22Rv1 (cell line): ENCODE data around the gene SH3BP5.

ENCODE experiments used
- H3K27ac ChIP-seq: fragments of 450-650 bp; 2 replicates; pipeline ENCODE4 v1.5.1; 2017
- ZFX ChIP-seq: fragments of 450-650 bp; IDR thresholded peaks from 2 replicates; pipeline ENCODE4 v1.6.1; 2017; ENCODE audit warnings: antibody characterized with exemption, borderline replicate concordance
- TF ChIP-seq, protein P1 (sequence below): fragments of 450-650 bp; IDR thresholded peaks from 2 replicates; pipeline ENCODE4 v1.5.1; 2017; ENCODE audit warnings: mild to moderate bottlenecking

SH3BP5 gene

DNA sequence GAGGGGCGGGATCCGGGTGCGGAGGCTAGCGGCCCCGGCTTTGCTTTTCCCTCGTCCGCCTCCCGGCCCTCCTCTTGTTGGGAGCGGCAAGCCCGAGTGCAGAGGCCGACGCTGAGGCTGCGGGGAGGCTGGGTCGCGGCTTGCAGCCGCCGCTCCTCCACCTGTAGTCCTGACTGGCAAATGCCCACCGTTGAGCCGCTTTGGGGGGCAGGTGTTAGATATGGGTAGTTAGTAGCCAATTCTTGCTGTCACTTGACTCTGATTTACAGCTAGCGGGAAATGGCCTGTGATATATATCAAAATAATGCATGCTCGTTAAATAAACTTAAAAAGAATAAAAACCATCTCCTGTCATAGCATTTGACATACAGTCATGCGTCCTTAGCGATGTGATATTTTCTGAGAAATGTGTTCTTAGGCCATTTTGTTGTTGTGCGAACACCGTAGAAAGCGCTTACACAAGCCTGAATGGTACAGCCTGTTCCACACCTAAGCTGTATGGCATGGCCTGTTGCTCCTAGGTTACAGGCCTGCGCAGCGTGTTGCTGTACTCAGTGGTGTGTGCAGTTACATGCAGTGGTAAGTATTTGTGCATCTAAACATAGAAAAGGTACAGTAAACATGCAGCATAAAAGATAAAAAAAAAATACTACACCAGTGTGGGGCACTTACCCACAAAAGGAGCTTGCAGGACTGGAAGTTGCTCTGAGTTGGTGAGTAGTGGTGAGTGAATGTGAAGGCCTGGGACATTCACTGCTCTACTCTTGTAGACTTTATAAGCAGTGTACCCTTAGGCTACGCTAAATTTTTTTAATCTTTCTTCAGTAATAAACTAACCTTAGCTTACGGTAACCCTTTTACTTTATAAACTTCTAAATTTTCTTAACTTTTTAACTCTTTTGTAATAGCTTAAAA is 125.5 kb downstream of the SH3BP5 start:
- TF ChIP-seq, protein P1, sequence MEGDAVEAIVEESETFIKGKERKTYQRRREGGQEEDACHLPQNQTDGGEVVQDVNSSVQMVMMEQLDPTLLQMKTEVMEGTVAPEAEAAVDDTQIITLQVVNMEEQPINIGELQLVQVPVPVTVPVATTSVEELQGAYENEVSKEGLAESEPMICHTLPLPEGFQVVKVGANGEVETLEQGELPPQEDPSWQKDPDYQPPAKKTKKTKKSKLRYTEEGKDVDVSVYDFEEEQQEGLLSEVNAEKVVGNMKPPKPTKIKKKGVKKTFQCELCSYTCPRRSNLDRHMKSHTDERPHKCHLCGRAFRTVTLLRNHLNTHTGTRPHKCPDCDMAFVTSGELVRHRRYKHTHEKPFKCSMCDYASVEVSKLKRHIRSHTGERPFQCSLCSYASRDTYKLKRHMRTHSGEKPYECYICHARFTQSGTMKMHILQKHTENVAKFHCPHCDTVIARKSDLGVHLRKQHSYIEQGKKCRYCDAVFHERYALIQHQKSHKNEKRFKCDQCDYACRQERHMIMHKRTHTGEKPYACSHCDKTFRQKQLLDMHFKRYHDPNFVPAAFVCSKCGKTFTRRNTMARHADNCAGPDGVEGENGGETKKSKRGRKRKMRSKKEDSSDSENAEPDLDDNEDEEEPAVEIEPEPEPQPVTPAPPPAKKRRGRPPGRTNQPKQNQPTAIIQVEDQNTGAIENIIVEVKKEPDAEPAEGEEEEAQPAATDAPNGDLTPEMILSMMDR: no peak
- no peak for TF ChIP-seq ZFX
- H3K27ac ChIP-seq: peak overlapping the region; percentile 84

DNA sequence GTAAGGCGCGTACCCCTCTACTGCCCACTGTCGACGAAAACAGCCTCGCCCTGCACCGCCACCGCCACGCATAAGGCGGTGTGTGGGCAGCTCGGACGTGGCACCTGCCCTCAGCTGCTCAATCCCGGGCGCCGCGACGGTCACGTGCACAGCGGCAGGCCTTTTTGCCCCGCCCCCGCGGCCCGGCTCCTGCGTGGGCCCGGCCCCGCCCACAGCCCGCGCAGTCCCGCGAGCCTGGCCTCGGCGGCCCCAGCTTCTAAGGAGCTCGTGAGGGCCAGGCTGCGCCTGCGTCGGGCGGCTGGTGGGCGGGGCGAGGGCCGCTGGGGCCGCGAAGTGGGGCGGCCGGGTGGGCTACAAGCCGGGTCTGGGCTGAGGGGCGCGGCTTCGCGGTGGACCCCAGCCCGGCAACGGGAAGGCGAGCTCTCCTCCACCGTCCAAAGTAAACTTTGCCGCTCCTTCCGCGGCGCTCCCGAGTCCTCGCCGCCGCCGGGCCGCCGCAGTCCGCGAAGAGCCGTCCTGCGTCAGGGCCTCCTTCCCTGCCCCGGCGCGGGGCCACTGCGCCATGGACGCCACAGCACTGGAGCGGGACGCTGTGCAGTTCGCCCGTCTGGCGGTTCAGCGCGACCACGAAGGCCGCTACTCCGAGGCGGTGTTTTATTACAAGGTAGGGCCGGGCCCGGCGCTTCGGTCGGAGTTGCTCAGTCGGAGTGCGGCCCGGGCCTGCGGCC is 126.3 kb downstream of the SH3BP5 start, which contains the start of gene CAPN7:
Gene CAPN7 (plus strand): TSS at position 313 of the 728 bp plus-strand sequence. CDS start 250 bp downstream, at position 563.
- H3K27ac ChIP-seq: peak within 1 kb of the TSS; percentile 84
- TF ChIP-seq, protein P1: peak; percentile 47
- TF ChIP-seq ZFX: 0 out of 2 replicates have a peak, but pooled peaks have one; percentile 76

DNA sequence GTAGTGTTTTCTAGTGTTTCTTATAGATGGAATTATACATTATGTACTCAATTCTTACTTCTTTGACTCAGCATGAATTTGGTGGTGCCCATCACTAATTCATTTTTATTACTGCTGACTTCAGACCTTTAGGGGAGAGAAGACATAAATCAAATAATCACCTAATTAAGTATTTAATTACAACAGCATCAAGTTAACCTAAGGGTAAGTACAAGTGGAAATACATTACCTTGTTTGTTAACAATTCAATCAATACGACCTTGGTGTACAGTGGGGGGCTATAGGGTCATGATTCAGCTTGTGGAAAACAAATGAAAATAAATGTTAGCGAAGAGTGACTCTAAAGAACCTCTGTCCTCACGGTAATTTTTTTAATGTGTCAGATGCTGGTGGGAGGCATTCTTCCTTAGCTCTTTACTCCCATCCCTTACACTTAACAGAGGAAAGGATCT is 126.9 kb downstream of the SH3BP5 start:
- peak overlapping the region; percentile 84 for H3K27ac ChIP-seq
- TF ChIP-seq, protein P1: no peak
- no peak for TF ChIP-seq ZFX
